ENCODE results near the gene GPS2. TPM values are rescaled to one million over a fixed set of nuclear protein-coding genes. Genes with fewer than 3 reads are reported as not detected.

GPS2 gene
- total and polyA plus RNA-seq, 2 of the 4 experiments (the other 2 are of a cell fraction), result 36.2 to 50.9 TPM

GRCh38 chr17:7356756-7357155 is 41.6 kb upstream of the GPS2 start:
- H3K9ac ChIP-seq (ENCODE audit: low read depth, low read length), result no peak overlapping the region
- no peak overlapping the region for H3K4me3 ChIP-seq (ENCODE audit: insufficient read depth, low read depth, low read length)
- no peak overlapping the region for H2AFZ ChIP-seq (replicated peaks; ENCODE audit: low read length, poor library complexity)
- ATAC-seq (ENCODE audit: low read depth), result no peak
- H3K79me1 ChIP-seq (ENCODE audit: low read depth in 1 of 2, low read length in 2 of 2), result peaks cover 20 to 39% of the 10 kb centered on the region in 2 experiments; a peak in 3 of 4 replicates
- no peak overlapping the region for H4K8ac ChIP-seq (ENCODE audit: low read depth in 2 of 2, low read length in 2 of 2)
- no peak overlapping the region for H2AK9ac ChIP-seq (replicated peaks; ENCODE audit: low read depth, low read length, poor library complexity)
- peaks cover 32% of the 10 kb centered on the region for H3K4me1 ChIP-seq (ENCODE audit: control insufficient read depth, insufficient read depth, low read length)
- in situ Hi-C loops (cut with MboI; ENCODE audit: low sequenced_read_pairs), result loop anchor here (5.0 to 10.0 kb wide), 2 partner anchors 36 to 198 kb away; partner anchors contain the start of genes PLSCR3 and TNFSF13
- H3K27ac ChIP-seq (ENCODE audit: insufficient read depth, low read length), result no peak overlapping the region
- H3K23ac ChIP-seq (ENCODE audit: low read depth, low read length), result no peak overlapping the region
- H4K91ac ChIP-seq (ENCODE audit: insufficient read depth, low read depth, low read length), result no peak overlapping the region
- no peak overlapping the region for H3K4ac ChIP-seq (ENCODE audit: low read depth, low read length)
- H3K4me2 ChIP-seq (ENCODE audit: low read depth, low read length), result no peak overlapping the region
- no peak overlapping the region for H2BK5ac ChIP-seq (ENCODE audit: low read depth, low read length, poor library complexity, severe bottlenecking)
- ChIA-PET CTCF (interaction anchor here (0.6 to 4.1 kb wide), 2 partner anchors 20 to 204 kb away, joined by 3 to 19 read pairs; partner anchors contain the start of gene SENP3), POLR2A (ENCODE audit: unreplicated experiment) (no interaction called here)
- no peak overlapping the region for H3K14ac ChIP-seq (replicated peaks; ENCODE audit: low read depth, low read length)
- DNase-seq, result no peak
- intact Hi-C loops (cut with micrococcal nuclease), result no loop called here
- H3K18ac ChIP-seq (ENCODE audit: low read depth, low read length), result no peak overlapping the region
- no peak overlapping the region for H2BK15ac ChIP-seq (ENCODE audit: low read depth, low read length)
- dilution Hi-C loops (cut with HindIII; ENCODE audit: low sequenced_read_pairs, unreplicated experiment), result no loop called here
- H2BK120ac ChIP-seq (ENCODE audit: low read depth, low read length), result no peak overlapping the region
- H2BK20ac ChIP-seq (ENCODE audit: low read depth, low read length), result no peak overlapping the region
- no peak overlapping the region for H2AK5ac ChIP-seq (ENCODE audit: low read depth, low read length)
- H3K56ac ChIP-seq (ENCODE audit: extremely low read depth, insufficient read depth, low read length), result no peak overlapping the region
- no peaks in the 10 kb centered on the region for H3K27me3 ChIP-seq (ENCODE audit: control insufficient read depth, insufficient read depth, low read length)
- TF ChIP-seq RFX5 (IDR thresholded peaks at IDR 0.05; ENCODE audit: low read depth, low read length), result no peak
- TF ChIP-seq MXI1 (IDR thresholded peaks at IDR 0.05; ENCODE audit: borderline replicate concordance, low read depth, low read length), result no peak
- no peak for TF ChIP-seq POLR2A (IDR thresholded peaks at IDR 0.05; ENCODE audit: low read depth, low read length)
- no peak for TF ChIP-seq FOS (IDR thresholded peaks at IDR 0.05; ENCODE audit: low read depth, low read length)
- TF ChIP-seq, protein P1, sequence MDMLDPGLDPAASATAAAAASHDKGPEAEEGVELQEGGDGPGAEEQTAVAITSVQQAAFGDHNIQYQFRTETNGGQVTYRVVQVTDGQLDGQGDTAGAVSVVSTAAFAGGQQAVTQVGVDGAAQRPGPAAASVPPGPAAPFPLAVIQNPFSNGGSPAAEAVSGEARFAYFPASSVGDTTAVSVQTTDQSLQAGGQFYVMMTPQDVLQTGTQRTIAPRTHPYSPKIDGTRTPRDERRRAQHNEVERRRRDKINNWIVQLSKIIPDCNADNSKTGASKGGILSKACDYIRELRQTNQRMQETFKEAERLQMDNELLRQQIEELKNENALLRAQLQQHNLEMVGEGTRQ (IDR thresholded peaks at IDR 0.05; ENCODE audit: low read depth, low read length), result no peak
- peaks cover 18% of the 10 kb centered on the region; the same call in 1 of the 2 replicates for H4K20me1 ChIP-seq (ENCODE audit: insufficient read depth, low read length)
- no peak overlapping the region for H4K5ac ChIP-seq (ENCODE audit: low read depth, low read length)
- WGBS, 2 experiments (ENCODE audit: extremely low coverage in 2 of 2, insufficient read length in 1 of 2), result 67% methylated on average over 3 of the region's 8 CpGs; no CpG with 5 or more reads in 1 of the 2 experiments
- H3K9me1 ChIP-seq (ENCODE audit: insufficient read depth, low read length), result peaks cover 21% of the 10 kb centered on the region
- H3K9me3 ChIP-seq (ENCODE audit: control insufficient read depth, insufficient read depth, low read length), result no peaks in the 10 kb centered on the region
- no TSS peak for BruUV-seq (replicated peaks)
- no peaks in the 10 kb centered on the region for H3K36me3 ChIP-seq (ENCODE audit: control insufficient read depth, insufficient read depth, low read length)

Measured in IMR-90 (cell line).